Heart left ventricle (tissue), 16 donors: ENCODE data around the gene NEK9. TPM values are rescaled to one million over a fixed set of nuclear protein-coding genes. Genes with fewer than 3 reads are reported as not detected.

Experiments
- ATAC-seq, 4 donors: fragments of 200-7000 bp; cut with Tn5 transposase; one replicate each; pipeline ENCODE4 v1.9.1; 2020 to 2022; ENCODE audit warnings: moderate library complexity in 4 of 4, mild to moderate bottlenecking in 3 of 4, moderate number of reproducible peaks in 1 of 4
- DNase-seq, 5 donors: peaks; one replicate each; pipeline ENCODE4 v3.0.0-alpha.2; 2020
- H3K27ac ChIP-seq, 12 donors: fragments of 200-600 bp; sonication (generic) in 4 of 12; one replicate each; pipeline versions ENCODE4 v1.5.0 to v1.8.0; 2016 to 2022; ENCODE audit warnings: mild to moderate bottlenecking in 2 of 12
- H3K27me3 ChIP-seq, 9 donors: fragments of 200-600 bp; sonication (generic) in 2 of 9; one replicate each; pipeline versions ENCODE4 v1.5.1 to v1.8.0; 2016 to 2022; ENCODE audit warnings: mild to moderate bottlenecking in 3 of 9
- H3K36me3 ChIP-seq, 9 donors: fragments of 200-600 bp; sonication (generic) in 2 of 9; one replicate each; pipeline versions ENCODE4 v1.5.0 to v1.8.0; 2018 to 2022; ENCODE audit warnings: mild to moderate bottlenecking in 2 of 9
- H3K4me1 ChIP-seq, 12 donors: fragments of 200-600 bp; sonication (generic) in 4 of 12; one replicate each; pipeline versions ENCODE4 v1.5.0 to v1.8.0; 2016 to 2022; ENCODE audit warnings: mild to moderate bottlenecking in 3 of 12
- H3K4me3 ChIP-seq, 12 donors: fragments of 200-600 bp; sonication (generic) in 4 of 12; one replicate each; pipeline versions ENCODE4 v1.5.0 to v1.8.0; 2017 to 2022; ENCODE audit warnings: mild to moderate bottlenecking in 9 of 12, moderate library complexity in 4 of 12
- H3K9me3 ChIP-seq, 12 donors: fragments of 200-600 bp; sonication (generic) in 4 of 12; one replicate each; pipeline versions ENCODE4 v1.5.0 to v1.8.0; 2016 to 2022; ENCODE audit warnings: mild to moderate bottlenecking in 1 of 12
- POLR2A ChIP-seq, 2 donors: fragments of 450-650 bp; IDR thresholded peaks; one replicate each; pipeline ENCODE4 v1.6.1; 2017; ENCODE audit warnings: antibody characterized with exemption in 2 of 2, mild to moderate bottlenecking in 2 of 2, moderate library complexity in 2 of 2
- WGBS, 4 donors: extraction: QIAGEN DNeasy Blood & Tissue Kit in 2 of 4; methylation state at CpG; one replicate each; pipeline versions ENCODE4 v1.1.5 to v1.1.7; 2013 to 2018; 5-methylcytosine and 5-hydroxymethylcytosine counted together
- intact Hi-C, 10 donors: fragments of 100-400 bp; cut with DNase I; formaldehyde crosslinking; loops; one replicate each; pipeline versions ENCODE4 v1.11.1 to v1.14.2; 2022
- polyA plus RNA-seq, 2 donors: library from polyadenylated mRNA; stranded (reverse); fragments of 200-250 nt; gene quantifications; one replicate each; pipeline ENCODE4 v1.2.3, GENCODE V29; 2013
- total RNA-seq, 9 donors: library from RNA; depleted of rRNA in 2 of 9; stranded (reverse); fragments of >200 nt in 2 of 9; fragmentation: NEBNext Ultra II Directional in 3 of 9; extraction: Animal tissue kit (Norgen Biotek cat#: 25700) in 3 of 9; gene quantifications; one replicate each; pipeline versions ENCODE4 v1.1.0 to v1.2.4, GENCODE V29; 2016 to 2023
- TF ChIP-seq, protein P1 (sequence below), 12 donors: fragments of 200-600 bp; sonication (generic) in 4 of 12; IDR thresholded peaks; one replicate each; pipeline versions ENCODE4 v1.5.0 to v1.8.0; 2018 to 2022; ENCODE audit warnings: antibody characterized with exemption in 12 of 12, mild to moderate bottlenecking in 5 of 12
- donor health status: ischemic (EF 13 %, LVEDD 7.1; RV severe dilation, severe dysfunction).
- donor health status: healthy with polysubstance abuse.
- donor health status: DM: no; HTN: yes; CAD: no.
- donor health status: DM: no; HTN: no; CAD: no.
- donor health status: ischemic (EF 25% LVEDD 6.9; RV normal size, moderate dysfunction).
- donor health status: ischemic (EF 25% LVEDD 5.7; RV mildly dilated, moderate dysfunction).
- donor health status: healthy.
- donor health status: DM: yes; HTN: yes; CAD: no.
- donor health status: ischemic (EF 35%, LVEDD 5.7; RV mildly dilated, moderate dysfunction).
- donor health status: nonischemic (EF 11% LVEDD 7.7; RV severe dilation, severe dysfunction).
- donor health status: DM: yes; HTN: yes; CAD: no.
- donor health status: PGD.
- donor health status: ischemic (EF 29% LVEDD 5.4; RV normal size, mild dysfunction).
- donor health status: nonischemic (EF 23%, LVEDD 6.1; RV moderate dilation, normal function).

NEK9 gene
- total and polyA plus RNA-seq, 11 donors, result 40.1 to 114 (median 94.3) TPM

DNA sequence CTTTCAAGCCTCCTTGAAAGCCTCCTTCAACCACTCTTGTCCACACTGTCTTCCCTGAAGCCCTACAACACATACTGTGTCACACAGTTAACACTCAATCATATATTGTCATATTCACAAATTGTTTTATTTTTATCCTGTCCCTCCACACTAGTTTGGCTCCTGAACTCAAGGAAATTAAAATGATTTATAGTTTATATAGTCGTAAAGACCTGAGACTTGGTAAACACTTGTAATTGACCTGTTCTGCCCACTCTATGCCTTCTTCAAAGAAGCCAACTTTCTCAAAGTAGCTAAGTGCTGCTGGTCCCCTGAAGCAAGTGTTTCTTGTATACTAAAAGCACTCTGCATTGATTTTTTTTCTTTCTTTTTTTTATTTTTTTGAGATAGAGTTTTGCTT is 15.6 kb upstream of the NEK9 start:
- no peak for DNase-seq
- peaks cover 10 to 97% (median 53%) of the 10 kb centered on the region in 12 donors for H3K4me1 ChIP-seq
- ATAC-seq, result no peak
- no peaks in the 10 kb centered on the region for H3K9me3 ChIP-seq
- WGBS, 4 donors, result 74 to 78% (median 76%) methylated on average over 1 of the region's 1 CpG
- H3K27me3 ChIP-seq, result no peaks in the 10 kb centered on the region
- H3K4me3 ChIP-seq, result no peak overlapping the region
- intact Hi-C loops, result loop anchor here in 1 of 10 donors (5.0 kb wide), 1 partner anchor 35 kb away; the partner anchor contains the start of gene TMED10
- H3K27ac ChIP-seq, result peak overlapping the region in 2 of 12 donors; percentile 30 to 60
- TF ChIP-seq POLR2A (IDR thresholded peaks at IDR 0.05), result no peak
- TF ChIP-seq, protein P1, sequence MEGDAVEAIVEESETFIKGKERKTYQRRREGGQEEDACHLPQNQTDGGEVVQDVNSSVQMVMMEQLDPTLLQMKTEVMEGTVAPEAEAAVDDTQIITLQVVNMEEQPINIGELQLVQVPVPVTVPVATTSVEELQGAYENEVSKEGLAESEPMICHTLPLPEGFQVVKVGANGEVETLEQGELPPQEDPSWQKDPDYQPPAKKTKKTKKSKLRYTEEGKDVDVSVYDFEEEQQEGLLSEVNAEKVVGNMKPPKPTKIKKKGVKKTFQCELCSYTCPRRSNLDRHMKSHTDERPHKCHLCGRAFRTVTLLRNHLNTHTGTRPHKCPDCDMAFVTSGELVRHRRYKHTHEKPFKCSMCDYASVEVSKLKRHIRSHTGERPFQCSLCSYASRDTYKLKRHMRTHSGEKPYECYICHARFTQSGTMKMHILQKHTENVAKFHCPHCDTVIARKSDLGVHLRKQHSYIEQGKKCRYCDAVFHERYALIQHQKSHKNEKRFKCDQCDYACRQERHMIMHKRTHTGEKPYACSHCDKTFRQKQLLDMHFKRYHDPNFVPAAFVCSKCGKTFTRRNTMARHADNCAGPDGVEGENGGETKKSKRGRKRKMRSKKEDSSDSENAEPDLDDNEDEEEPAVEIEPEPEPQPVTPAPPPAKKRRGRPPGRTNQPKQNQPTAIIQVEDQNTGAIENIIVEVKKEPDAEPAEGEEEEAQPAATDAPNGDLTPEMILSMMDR (IDR thresholded peaks at IDR 0.05), result no peak
- peaks cover 0 to 22% (median 8%) of the 10 kb centered on the region in 9 donors for H3K36me3 ChIP-seq

DNA sequence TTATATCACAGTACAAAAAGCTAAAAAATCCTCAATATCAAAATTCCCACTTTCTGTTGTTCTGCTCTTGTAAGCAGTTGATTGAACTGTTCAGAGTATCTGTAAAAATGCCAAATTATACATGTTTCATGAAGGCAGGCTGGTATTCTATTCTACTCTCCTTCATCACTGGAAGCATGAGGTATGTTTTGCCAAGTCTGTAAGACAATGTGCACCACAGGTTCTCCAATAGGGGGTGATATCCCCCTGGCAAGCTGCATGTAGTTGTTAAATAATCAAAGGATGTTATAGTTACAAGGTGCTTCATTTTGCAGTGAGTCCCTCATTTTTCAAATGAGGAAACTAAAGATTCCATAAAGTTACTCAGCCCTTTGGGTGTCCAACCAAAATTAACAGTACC is 15.1 kb upstream of the NEK9 start:
- ATAC-seq (peak in 2 of 4 donors; percentile 32 to 55), DNase-seq (no peak)
- intact Hi-C loops, result loop anchor here in 1 of 10 donors (5.0 kb wide), 1 partner anchor 35 kb away; the partner anchor contains the start of gene TMED10
- H3K4me1 ChIP-seq, result peaks cover 6 to 92% (median 48%) of the 10 kb centered on the region in 12 donors
- TF ChIP-seq POLR2A (IDR thresholded peaks at IDR 0.05), result no peak
- TF ChIP-seq, protein P1 (IDR thresholded peaks at IDR 0.05), result peak in 10 of 12 donors; percentile 12 to 50 (median 41)
- no peaks in the 10 kb centered on the region for H3K9me3 ChIP-seq
- peaks cover 0 to 20% (median 8%) of the 10 kb centered on the region in 9 donors for H3K36me3 ChIP-seq
- H3K4me3 ChIP-seq, result no peak overlapping the region
- no peaks in the 10 kb centered on the region for H3K27me3 ChIP-seq
- peak overlapping the region in 2 of 12 donors; percentile 30 to 60 for H3K27ac ChIP-seq

DNA sequence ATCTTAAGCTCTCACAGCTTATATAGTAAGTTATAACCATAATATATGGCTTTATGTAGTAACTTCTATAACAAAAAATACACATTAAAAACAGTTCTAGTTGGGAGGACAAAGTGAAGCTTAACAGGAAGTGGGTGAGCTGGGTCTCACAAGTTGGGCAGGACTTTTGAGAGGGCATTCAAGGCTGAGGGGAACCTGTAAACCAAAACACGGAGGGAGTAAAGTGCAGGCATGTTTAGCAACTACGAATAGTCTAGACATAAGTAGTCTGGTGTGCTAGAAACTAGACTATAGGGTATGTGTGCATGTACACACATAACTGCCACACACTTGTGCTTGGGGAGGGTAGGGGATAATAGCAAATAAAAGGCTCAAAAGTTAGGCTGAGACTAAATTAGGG is 14.2 kb upstream of the NEK9 start:
- no peak for TF ChIP-seq POLR2A (IDR thresholded peaks at IDR 0.05)
- TF ChIP-seq, protein P1 (IDR thresholded peaks at IDR 0.05), result no peak
- no peak overlapping the region for H3K4me3 ChIP-seq
- H3K4me1 ChIP-seq, result peaks cover 2 to 83% (median 39%) of the 10 kb centered on the region in 12 donors
- WGBS, 4 donors, result 74 to 84% (median 82%) methylated on average over 2 of the region's 2 CpGs
- intact Hi-C loops, result loop anchor here in 1 of 10 donors (5.0 kb wide), 1 partner anchor 36 kb away; the partner anchor contains the start of gene TMED10
- H3K27ac ChIP-seq, result peak overlapping the region in 1 of 12 donors; percentile 11
- ATAC-seq (no peak), DNase-seq (no peak)
- no peaks in the 10 kb centered on the region for H3K27me3 ChIP-seq
- peaks cover 0 to 18% (median 4%) of the 10 kb centered on the region in 9 donors for H3K36me3 ChIP-seq
- no peaks in the 10 kb centered on the region for H3K9me3 ChIP-seq

DNA sequence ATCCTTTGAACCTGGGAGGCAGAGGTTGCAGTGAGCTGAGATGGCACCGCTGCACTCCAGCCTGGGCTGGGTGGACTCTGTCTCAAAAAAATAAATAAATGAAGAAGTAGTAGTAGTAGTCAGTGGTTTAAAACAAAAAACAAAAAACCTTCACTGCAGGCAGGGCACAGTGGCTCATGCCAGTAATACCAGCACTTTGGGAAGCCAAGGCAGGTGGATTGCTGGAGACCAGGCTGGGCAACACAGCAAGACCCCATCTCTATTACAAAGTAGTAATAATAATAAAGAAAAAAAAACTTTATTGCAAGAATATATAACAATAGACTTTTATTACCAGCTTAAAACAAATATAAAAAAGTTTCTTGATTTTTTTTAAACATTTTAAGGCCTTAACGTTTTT is 13.8 kb upstream of the NEK9 start:
- H3K4me1 ChIP-seq, result peaks cover 2 to 79% (median 36%) of the 10 kb centered on the region in 12 donors
- TF ChIP-seq, protein P1 (IDR thresholded peaks at IDR 0.05), result no peak
- TF ChIP-seq POLR2A (IDR thresholded peaks at IDR 0.05), result no peak
- H3K36me3 ChIP-seq, result peaks cover 0 to 21% (median 4%) of the 10 kb centered on the region in 9 donors
- no peaks in the 10 kb centered on the region for H3K9me3 ChIP-seq
- DNase-seq, result no peak
- H3K27ac ChIP-seq, result peak overlapping the region in 1 of 12 donors; percentile 11
- H3K4me3 ChIP-seq, result no peak overlapping the region
- no peak for ATAC-seq
- intact Hi-C loops, result loop anchor here in 1 of 10 donors (5.0 kb wide), 1 partner anchor 37 kb away; the partner anchor contains the start of gene TMED10
- no peaks in the 10 kb centered on the region for H3K27me3 ChIP-seq
- WGBS, 4 donors, result 90 to 92% (median 91%) methylated on average over 2 of the region's 2 CpGs
